ENCODE data around the gene ASCC2.
"Not testable (repeated sequence)": the region's sequence is repeated elsewhere in the genome, so short reads cannot be mapped to it uniquely, and the experiment has no call there.

ASCC2 gene

DNA sequence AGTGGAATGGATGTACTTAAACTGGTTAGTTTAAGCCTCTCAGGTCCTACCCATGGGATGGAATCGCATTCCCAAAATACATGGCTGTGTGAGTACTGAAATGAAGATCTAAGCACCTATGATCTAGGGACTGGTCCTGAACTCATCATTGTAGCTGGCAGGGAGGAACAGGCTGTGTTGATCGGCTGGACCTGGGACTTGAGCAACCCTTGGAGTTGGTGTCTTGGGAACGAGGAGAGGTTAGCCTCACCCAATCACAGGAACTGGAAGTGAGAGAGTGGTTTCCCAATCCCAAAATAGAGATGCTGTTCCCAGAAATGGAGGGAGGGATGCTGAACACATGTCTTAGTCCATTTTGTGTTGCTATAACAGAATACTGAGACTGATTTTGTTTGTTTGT, 16.4 kb upstream of the ASCC2 start:
- DNase-seq: no peak

GRCh38 chr22:29848111-29848510, 10.0 kb upstream of the ASCC2 start:
- DNase-seq: no peak

- DNase-seq: no peak
Observed at GRCh38 chr22:29846290-29846689, 8.2 kb upstream of the ASCC2 start.

GRCh38 chr22:29842740-29843139, 4.7 kb upstream of the ASCC2 start:
- no peak for DNase-seq

DNA sequence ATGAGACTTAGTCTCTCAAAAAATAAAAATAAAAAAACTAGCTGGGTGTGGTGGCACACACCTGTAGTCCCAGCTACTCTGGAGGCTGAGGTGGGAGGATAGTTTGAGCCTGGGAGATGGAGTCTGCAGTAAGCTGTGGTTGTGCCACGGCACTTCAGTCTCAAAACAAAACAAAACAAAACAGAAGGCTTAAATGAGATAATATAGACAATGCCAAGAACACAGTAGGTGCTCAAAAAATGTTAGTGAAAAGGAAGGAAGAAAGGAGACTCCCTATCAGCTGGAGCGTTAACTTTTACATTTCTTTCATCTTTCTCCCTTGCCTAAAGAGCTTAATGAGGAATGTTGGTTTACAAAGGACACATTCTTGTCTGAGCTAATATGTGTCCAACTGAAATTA, 4.1 kb upstream of the ASCC2 start:
- DNase-seq: no peak

DNA sequence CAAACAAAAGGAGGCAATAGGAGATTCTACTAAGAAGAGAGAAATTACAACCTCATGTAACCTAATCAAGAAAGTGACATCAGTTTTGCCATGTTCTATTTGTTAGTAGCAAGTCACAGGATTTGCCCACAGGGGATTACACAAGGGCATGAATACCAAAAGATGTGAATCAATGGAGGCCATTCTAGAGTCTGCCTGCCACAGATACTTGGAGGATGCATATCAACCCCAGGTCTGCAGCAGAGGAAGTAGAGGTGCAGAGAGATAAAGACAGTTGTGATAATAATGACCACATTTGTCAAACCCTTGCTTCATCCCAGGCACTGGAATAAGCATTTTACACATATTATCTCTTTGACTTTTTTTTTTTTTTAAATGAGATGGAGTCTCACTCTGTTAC, 2.4 kb upstream of the ASCC2 start:
- DNase-seq: no peak

- DNase-seq: no peak
Observed at GRCh38 chr22:29839039-29839438, 965 bp upstream of the ASCC2 start.

- no peak for DNase-seq
Observed at GRCh38 chr22:29838599-29838956, 504 bp upstream of the ASCC2 start.

DNA sequence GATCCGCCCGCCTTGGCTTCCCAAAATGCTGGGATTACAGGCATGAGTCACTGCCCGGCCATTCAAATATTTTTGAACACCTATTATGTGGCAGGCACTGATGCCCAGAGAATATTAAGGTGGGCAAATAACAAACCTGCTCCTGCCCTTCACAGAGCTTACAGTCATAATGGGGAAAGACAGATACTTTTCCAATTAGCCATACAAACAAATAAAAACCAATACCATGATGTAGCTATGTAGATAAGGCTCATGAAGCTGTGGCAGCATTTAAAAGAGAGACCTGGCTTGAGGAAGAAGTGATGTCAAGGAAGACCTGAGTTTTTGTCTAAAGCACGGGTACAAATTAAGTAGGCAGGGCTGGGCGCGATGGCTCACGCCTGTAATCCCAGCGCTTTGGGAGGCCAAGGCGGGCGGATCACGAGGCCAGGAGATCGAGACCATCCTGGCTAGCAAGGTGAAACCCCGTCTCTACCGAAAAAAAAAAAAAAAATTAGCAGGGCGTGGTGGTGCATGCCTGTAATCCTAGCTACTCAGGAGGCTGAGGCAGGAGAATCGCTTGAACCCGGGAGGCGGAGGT, 1.2 kb downstream of the ASCC2 start:
- DNase-seq: not testable (repeated sequence)

DNA sequence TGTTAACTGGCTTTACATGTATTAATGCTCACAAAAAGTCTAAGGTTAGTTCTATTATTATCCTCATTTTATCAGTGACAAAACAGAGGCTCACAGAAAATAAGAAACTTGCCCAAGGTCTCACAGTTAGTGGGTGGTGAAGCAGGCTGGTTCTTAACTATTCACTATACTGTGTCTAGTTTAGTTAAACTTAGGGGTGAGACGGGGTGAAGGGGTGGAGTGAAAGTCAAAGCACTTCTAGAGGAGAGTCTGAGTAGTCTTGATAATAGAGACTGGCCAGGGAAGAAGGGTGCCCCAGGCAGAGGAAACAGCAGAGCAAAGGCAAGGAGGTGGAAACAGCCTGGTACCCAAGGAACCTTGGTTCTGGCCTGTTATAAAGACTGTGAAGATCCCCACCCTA, 4.0 kb downstream of the ASCC2 start:
- no peak for DNase-seq

DNA sequence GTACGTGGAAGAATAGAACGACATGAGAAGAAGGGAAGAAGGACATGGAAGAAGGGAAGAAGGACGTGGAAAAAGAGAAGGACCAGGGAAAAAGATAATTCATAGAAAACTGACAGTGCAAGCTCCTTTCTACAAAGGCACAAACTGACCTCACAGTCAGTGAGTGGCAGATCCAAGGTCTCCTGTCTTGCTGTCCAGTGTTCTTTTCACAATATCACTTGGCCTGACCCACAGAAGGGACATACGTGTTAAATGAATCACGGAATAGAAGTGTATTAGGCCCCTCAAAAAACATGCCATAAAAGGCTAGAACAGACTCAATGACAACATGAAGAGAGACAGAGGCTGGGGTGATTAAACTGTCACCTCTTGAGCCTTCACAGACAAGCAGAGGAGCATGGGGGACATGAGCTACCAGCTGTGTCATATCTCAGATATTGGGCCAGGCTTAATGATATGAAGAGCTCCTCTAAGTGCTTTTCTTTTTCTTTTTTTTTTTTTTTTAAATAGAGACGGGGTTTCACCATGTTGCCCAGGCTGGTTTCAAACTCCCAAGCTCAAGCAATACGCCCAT, 4.6 kb downstream of the ASCC2 start:
- DNase-seq: no peak

DNA sequence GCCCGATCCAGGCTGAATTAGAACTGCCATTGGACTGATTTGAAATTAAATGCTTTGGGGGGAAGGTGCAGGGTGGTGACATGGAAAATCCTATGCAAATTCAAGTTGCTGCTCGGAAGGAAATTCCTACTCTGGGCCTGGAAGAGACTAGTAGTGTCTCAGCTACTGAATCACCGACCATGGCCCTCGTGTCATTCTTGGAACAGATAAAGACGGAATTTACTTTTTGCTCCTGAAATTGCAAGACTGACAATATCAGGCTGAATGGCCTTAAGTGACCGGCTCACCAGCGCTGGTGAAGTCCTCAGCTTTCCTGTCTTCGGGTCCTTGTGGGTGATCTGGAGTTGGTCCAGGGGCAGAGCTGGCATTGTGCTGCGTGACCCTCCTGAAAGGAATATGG, 6.1 kb downstream of the ASCC2 start:
- DNase-seq: no peak

DNA sequence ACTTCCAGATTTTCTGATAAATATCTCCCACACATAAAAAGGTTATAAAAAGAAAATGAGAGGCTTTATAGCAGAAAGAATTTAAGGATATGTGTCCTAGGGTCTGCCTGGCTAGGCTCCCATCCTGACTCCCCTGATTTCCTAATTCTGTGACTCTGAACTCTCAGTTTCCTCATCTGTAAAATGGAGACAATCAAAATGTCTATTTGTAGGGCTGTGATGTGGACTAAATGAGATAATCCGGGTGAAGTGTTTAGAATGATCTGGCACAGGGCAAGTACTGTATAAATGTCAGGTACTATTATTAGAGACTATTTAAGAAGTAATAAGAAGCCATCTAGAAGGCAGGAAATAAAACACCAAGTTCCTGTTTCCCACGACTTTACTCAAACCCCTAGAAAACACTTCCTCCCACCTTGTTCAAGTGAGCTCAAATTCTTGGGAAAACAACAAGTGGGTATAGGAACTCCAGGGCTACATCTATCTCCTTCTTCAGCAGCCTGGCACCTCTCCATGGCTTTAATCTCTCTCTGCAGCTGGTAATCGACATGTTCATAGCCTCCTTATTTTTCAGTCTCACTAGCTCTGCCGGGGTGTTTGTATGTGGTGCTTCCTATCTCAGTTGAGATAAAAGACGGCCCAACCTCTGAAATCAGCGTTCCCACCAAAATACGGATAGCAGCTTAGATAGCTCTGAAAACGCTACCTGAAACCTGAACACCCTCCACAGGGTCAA, 6.7 kb downstream of the ASCC2 start:
- DNase-seq: no peak

GRCh38 chr22:29830585-29830984, 7.5 kb downstream of the ASCC2 start:
- DNase-seq: no peak

DNA sequence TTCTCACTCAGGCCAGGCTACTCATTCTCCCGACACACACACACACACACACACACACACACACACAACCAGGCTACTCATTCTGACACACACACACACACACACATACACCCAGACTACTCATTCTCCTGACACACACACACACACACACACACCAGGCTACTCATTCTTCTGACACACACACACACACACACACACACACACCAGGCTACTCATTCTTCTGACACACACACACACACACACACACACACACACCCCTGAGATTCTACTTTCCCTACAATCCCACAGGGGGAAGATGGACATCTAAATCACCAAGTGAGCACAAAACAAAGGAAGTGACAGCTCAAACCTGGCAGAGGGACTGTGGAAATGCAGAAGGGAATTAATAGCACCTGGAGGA, 10.3 kb downstream of the ASCC2 start:
- not testable (repeated sequence) for DNase-seq

- DNase-seq: no peak
Observed at GRCh38 chr22:29827091-29827490, 11.0 kb downstream of the ASCC2 start.

GRCh38 chr22:29825578-29825977, 12.5 kb downstream of the ASCC2 start:
- DNase-seq: no peak

GRCh38 chr22:29824677-29825076, 13.4 kb downstream of the ASCC2 start:
- no peak for DNase-seq

- DNase-seq: peak; percentile 89
Observed at GRCh38 chr22:29821291-29822016, 16.6 kb downstream of the ASCC2 start.

DNA sequence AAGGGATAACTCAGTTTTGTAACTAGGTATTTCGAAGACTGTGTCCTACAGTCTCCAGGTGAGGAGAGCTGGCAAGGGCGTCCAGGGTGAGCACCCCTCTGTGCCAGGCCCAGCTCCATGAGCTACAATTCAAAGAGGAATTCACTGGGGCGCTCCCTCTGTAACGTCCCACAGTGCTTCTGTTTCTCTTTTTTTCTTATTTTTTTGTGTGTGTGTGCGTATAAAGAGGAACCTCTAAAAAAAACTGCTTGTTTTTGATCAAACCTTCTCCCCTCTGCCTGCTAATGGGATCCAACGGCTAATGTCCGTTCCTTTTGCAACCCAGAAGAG, 17.1 kb downstream of the ASCC2 start:
- DNase-seq: no peak

GRCh38 chr22:29819501-29819900, 18.6 kb downstream of the ASCC2 start:
- no peak for DNase-seq

DNA sequence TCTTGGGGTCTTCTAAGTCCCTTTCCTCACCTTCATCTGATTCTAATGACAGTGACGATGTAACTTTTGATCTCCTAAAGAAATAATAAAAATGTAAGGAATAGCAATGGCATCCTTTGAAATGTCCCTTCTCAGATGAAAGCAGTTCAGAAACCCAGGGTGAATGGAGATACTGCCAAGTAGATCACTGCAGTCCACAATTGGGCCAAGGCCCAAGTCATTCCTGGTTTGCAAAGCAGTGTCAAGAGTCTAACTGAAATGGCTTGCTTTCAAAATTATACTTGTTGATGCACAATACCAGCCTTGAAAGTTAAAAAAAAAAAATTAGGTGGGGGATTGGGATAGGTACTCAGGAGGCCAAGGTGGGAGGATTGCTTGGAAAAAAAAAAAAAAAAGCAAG, 20.4 kb downstream of the ASCC2 start:
- DNase-seq: no peak

GRCh38 chr22:29816980-29817379, 21.1 kb downstream of the ASCC2 start:
- DNase-seq: no peak

- DNase-seq: no peak
Observed at GRCh38 chr22:29816539-29816938, 21.5 kb downstream of the ASCC2 start.
